IMR-90 (cell line): ENCODE results near the gene SLC9B2. TPM values are rescaled to one million over a fixed set of nuclear protein-coding genes. Genes with fewer than 3 reads are reported as not detected.

Source experiments
- ATAC-seq: fragments of 200-7000 bp; cut with Tn5 transposase; 2 replicates; pipeline ENCODE4 v1.9.1; 2020; ENCODE audit warnings: low read depth, mild to moderate bottlenecking, moderate library complexity
- BruUV-seq: library from RNA; stranded (reverse); fragments of 400-500 nt; replicated peaks from 2 replicates; lab custom pipeline; 2021; lab: Mats Ljungman, UMichigan
- CTCF ChIA-PET: fragments of 300-600 bp; formaldehyde crosslinking; extraction: SDS; loops from one replicate; lab custom pipeline; 2021; ENCODE audit warnings: antibody characterized with exemption; lab: Yijun Ruan, JAX
- POLR2A ChIA-PET: fragments of 300-600 bp; sonication (Branson Sonifier 250); formaldehyde crosslinking; loops from one replicate; lab custom pipeline; 2022; ENCODE audit warnings: antibody characterized with exemption; ENCODE audit not compliant: unreplicated experiment; lab: Charles Lee
- DNase-seq: peaks from one replicate; pipeline ENCODE4 v3.0.0; 2013
- H2AFZ ChIP-seq: replicated peaks from 2 replicates; pipeline ENCODE3; 2013; ENCODE audit warnings: low read length, mild to moderate bottlenecking; ENCODE audit not compliant: poor library complexity
- H2AK5ac ChIP-seq: 2 replicates; pipeline ENCODE4 v1.6.1; 2013; ENCODE audit warnings: low read depth, low read length, inconsistent platforms
- H2AK9ac ChIP-seq: replicated peaks from 2 replicates; pipeline ENCODE3; 2013; ENCODE audit warnings: mild to moderate bottlenecking, low read depth, low read length, moderate library complexity; ENCODE audit not compliant: poor library complexity
- H2BK120ac ChIP-seq: 2 replicates; pipeline ENCODE4 v1.6.1; 2013; ENCODE audit warnings: low read depth, low read length, inconsistent platforms
- H2BK15ac ChIP-seq: 3 replicates; pipeline ENCODE4 v1.6.1; 2013; ENCODE audit warnings: low read depth, low read length, inconsistent platforms
- H2BK20ac ChIP-seq: 2 replicates; pipeline ENCODE4 v1.6.1; 2013; ENCODE audit warnings: low read depth, mild to moderate bottlenecking, inconsistent platforms, low read length, moderate library complexity
- H2BK5ac ChIP-seq: 2 replicates; pipeline ENCODE4 v1.6.1; 2013; ENCODE audit warnings: mild to moderate bottlenecking, low read depth, low read length, inconsistent platforms; ENCODE audit not compliant: poor library complexity, severe bottlenecking
- H3K14ac ChIP-seq: replicated peaks from 2 replicates; pipeline ENCODE4 v1.6.1; 2013; ENCODE audit warnings: low read depth, low read length, inconsistent platforms
- H3K18ac ChIP-seq: 2 replicates; pipeline ENCODE4 v1.6.1; 2013; ENCODE audit warnings: low read depth, low read length, control low read depth
- H3K23ac ChIP-seq: 2 replicates; pipeline ENCODE4 v1.6.1; 2013; ENCODE audit warnings: low read depth, low read length, inconsistent platforms
- H3K27ac ChIP-seq: 2 replicates; pipeline ENCODE4 v1.5.1; 2013; ENCODE audit warnings: mild to moderate bottlenecking, control low read depth, low read length; ENCODE audit not compliant: insufficient read depth
- H3K27me3 ChIP-seq: 2 replicates; pipeline ENCODE4 v1.6.1; 2013; ENCODE audit warnings: low read length; ENCODE audit not compliant: control insufficient read depth, insufficient read depth
- H3K36me3 ChIP-seq: 2 replicates; pipeline ENCODE4 v1.6.1; 2013; ENCODE audit warnings: low read length, mixed read lengths; ENCODE audit not compliant: control insufficient read depth, insufficient read depth
- H3K4ac ChIP-seq: 2 replicates; pipeline ENCODE4 v1.6.1; 2013; ENCODE audit warnings: low read depth, low read length, inconsistent platforms
- H3K4me1 ChIP-seq: 2 replicates; pipeline ENCODE4 v1.6.1; 2013; ENCODE audit warnings: low read length, mixed read lengths; ENCODE audit not compliant: control insufficient read depth, insufficient read depth
- H3K4me2 ChIP-seq: 2 replicates; pipeline ENCODE4 v1.6.1; 2013; ENCODE audit warnings: low read depth, mild to moderate bottlenecking, control low read depth, low read length, moderate library complexity
- H3K4me3 ChIP-seq: 2 replicates; pipeline ENCODE4 v1.5.1; 2013; ENCODE audit warnings: low read depth, mild to moderate bottlenecking, control low read depth, low read length, moderate library complexity; ENCODE audit not compliant: insufficient read depth
- H3K56ac ChIP-seq: 2 replicates; pipeline ENCODE4 v1.6.1; 2013; ENCODE audit warnings: low read length, inconsistent platforms; ENCODE audit not compliant: insufficient read depth; ENCODE audit errors: extremely low read depth
- H3K79me1 ChIP-seq, 2 experiments: 2 replicates each; pipeline ENCODE4 v1.6.1; 2013; ENCODE audit warnings: low read length in 2 of 2, inconsistent platforms in 1 of 2, low read depth in 1 of 2
- H3K9ac ChIP-seq: 2 replicates; pipeline ENCODE4 v1.6.1; 2013; ENCODE audit warnings: low read depth, low read length, control low read depth
- H3K9me1 ChIP-seq: 2 replicates; pipeline ENCODE4 v1.6.1; 2013; ENCODE audit warnings: low read length, inconsistent platforms; ENCODE audit not compliant: insufficient read depth
- H3K9me3 ChIP-seq: 2 replicates; pipeline ENCODE4 v1.6.1; 2013; ENCODE audit warnings: low read length; ENCODE audit not compliant: control insufficient read depth, insufficient read depth
- H4K20me1 ChIP-seq: 2 replicates; pipeline ENCODE4 v1.6.1; 2013; ENCODE audit warnings: low read length, inconsistent platforms; ENCODE audit not compliant: insufficient read depth
- H4K5ac ChIP-seq: 2 replicates; pipeline ENCODE4 v1.6.1; 2013; ENCODE audit warnings: mild to moderate bottlenecking, low read depth, low read length, control low read depth
- H4K8ac ChIP-seq, 2 experiments: 2 replicates each; pipeline ENCODE4 v1.6.1; 2013; ENCODE audit warnings: low read depth in 2 of 2, low read length in 2 of 2, control low read depth in 1 of 2, inconsistent platforms in 1 of 2
- H4K91ac ChIP-seq: 2 replicates; pipeline ENCODE4 v1.6.1; 2013; ENCODE audit warnings: low read depth, low read length, inconsistent platforms; ENCODE audit not compliant: insufficient read depth
- BHLHE40 ChIP-seq: fragments of 150-350 bp; IDR thresholded peaks from 2 replicates; pipeline ENCODE4 v1.6.1; 2016; ENCODE audit warnings: mild to moderate bottlenecking, low read depth, low read length
- CEBPB ChIP-seq: IDR thresholded peaks from 2 replicates; pipeline ENCODE4 v1.6.1; 2012; ENCODE audit warnings: low read depth, low read length, improper control_type of control experiment
- MAFK ChIP-seq: IDR thresholded peaks from 2 replicates; pipeline ENCODE4 v1.6.1; 2012; ENCODE audit warnings: low read depth, low read length, improper control_type of control experiment
- NFE2L2 ChIP-seq: fragments of 150-350 bp; IDR thresholded peaks from 2 replicates; pipeline ENCODE4 v1.6.1; 2016; ENCODE audit warnings: low read depth, mild to moderate bottlenecking, low read length
- POLR2A ChIP-seq: IDR thresholded peaks from 2 replicates; pipeline ENCODE4 v1.6.1; 2012; ENCODE audit warnings: mild to moderate bottlenecking, low read depth, low read length
- RCOR1 ChIP-seq: IDR thresholded peaks from 2 replicates; pipeline ENCODE4 v1.6.1; 2012; ENCODE audit warnings: mild to moderate bottlenecking, low read length, improper control_type of control experiment; ENCODE audit not compliant: insufficient replicate concordance
- dilution Hi-C: fragments of 300-500 bp; cut with HindIII; formaldehyde crosslinking; loops from one replicate; pipeline ENCODE4 v1.14.3; 2018; ENCODE audit warnings: low sequenced_read_pairs; ENCODE audit not compliant: unreplicated experiment
- in situ Hi-C: fragments of 300-500 bp; cut with MboI; formaldehyde crosslinking; loops from 3 replicates; pipeline ENCODE4 v1.14.3; 2019; ENCODE audit warnings: low sequenced_read_pairs, inconsistent platforms, mixed read lengths
- intact Hi-C: fragments of 100-400 bp; cut with micrococcal nuclease; formaldehyde crosslinking; loops from 2 replicates; pipeline ENCODE4 v1.10.0; 2022
- polyA plus RNA-seq, 3 experiments: library from polyadenylated mRNA; depleted of rRNA; stranded (reverse); fragments of >200 nt; gene quantifications; 2 replicates each; pipeline ENCODE4 v1.2.3, GENCODE V29; 2012; ENCODE audit warnings: low replicate concordance in 1 of 3
- total RNA-seq: library from RNA; depleted of rRNA; stranded (reverse); fragments of >200 nt; gene quantifications from 2 replicates; pipeline ENCODE4 v1.2.3, GENCODE V29; 2012

Gene SLC9B2
- total and polyA plus RNA-seq, 2 of the 4 experiments (the other 2 are of a cell fraction) = 5.7 to 9.0 TPM

DNA sequence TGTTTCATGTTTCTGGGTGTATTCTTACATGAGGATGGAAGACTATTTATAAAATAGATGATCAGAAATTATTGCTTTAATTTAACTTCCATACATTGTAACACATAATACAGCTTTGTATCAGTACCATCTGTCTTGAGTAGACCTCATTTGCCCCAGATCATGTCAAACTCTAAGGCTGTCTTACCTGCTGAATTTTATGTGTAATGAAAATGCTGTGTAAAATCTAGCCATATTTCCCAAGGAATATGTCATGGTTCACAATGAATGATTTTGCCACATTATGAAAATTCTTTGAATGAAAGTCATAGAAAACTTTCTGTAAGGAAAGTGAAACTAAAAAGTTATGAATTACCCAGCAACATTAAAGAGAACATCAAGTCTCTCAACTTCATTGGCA is 15.7 kb upstream of the SLC9B2 start:
- Histone ChIP-seq H3K36me3 (peaks cover 20% of the 10 kb centered on the region), H2BK5ac (no peak overlapping the region), H3K23ac (no peak overlapping the region), H3K4me2 (peak overlapping the region; percentile 85), H3K27me3 (no peaks in the 10 kb centered on the region), H3K4ac (no peak overlapping the region), H2BK15ac (no peak overlapping the region), H4K20me1 (no peaks in the 10 kb centered on the region), H3K79me1 (peaks cover 3 to 7% of the 10 kb centered on the region in 2 experiments; a peak in 3 of 4 replicates), H3K14ac (no peak overlapping the region), H3K18ac (no peak overlapping the region), H2AFZ (no peak overlapping the region), H3K27ac (no peak overlapping the region), H2BK20ac (no peak overlapping the region), H3K9ac (no peak overlapping the region), H2AK5ac (no peak overlapping the region), H3K9me3 (no peaks in the 10 kb centered on the region), H4K91ac (no peak overlapping the region), H2BK120ac (no peak overlapping the region), H3K4me3 (no peak overlapping the region), H3K56ac (no peak overlapping the region), H2AK9ac (no peak overlapping the region), H4K5ac (no peak overlapping the region), H3K9me1 (no peaks in the 10 kb centered on the region), H3K4me1 (peaks cover 2% of the 10 kb centered on the region; the same call in 1 of the 2 replicates), H4K8ac (no peak overlapping the region)
- ATAC-seq = no peak
- in situ Hi-C loops (loop anchor here (10.0 kb wide), 1 partner anchor 647 kb away; no protein-coding TSS in a partner anchor), intact Hi-C loops (loop anchor here (5.0 to 10.0 kb wide), 2 partner anchors 45 to 747 kb away; partner anchors contain the start of gene SLC39A8), dilution Hi-C loops (no loop called here)
- ChIA-PET CTCF (interaction anchor here (0.7 to 1.7 kb wide), 5 partner anchors 10 to 46 kb away, joined by 3 to 13 read pairs (median 4); no protein-coding TSS in a partner anchor), POLR2A (no interaction called here)
- TF ChIP-seq MAFK = no peak
- TF ChIP-seq NFE2L2 = no peak
- no peak for TF ChIP-seq CEBPB
- TF ChIP-seq POLR2A = no peak
- TF ChIP-seq RCOR1 = no peak
- TF ChIP-seq BHLHE40 = no peak
- no TSS peak for BruUV-seq
- DNase-seq = no peak
